Neutrophil (primary cell): ENCODE results near the gene RGS19.

Source experiments
- H3K27ac ChIP-seq: fragments of 200-600 bp; sonication (generic); 2 replicates; pipeline ENCODE4 v1.5.1; 2016; ENCODE audit warnings: mild to moderate bottlenecking, moderate library complexity
- H3K27me3 ChIP-seq: fragments of 200-600 bp; sonication (generic); 2 replicates; pipeline ENCODE4 v1.6.0; 2016; ENCODE audit warnings: mild to moderate bottlenecking
- H3K36me3 ChIP-seq: fragments of 200-600 bp; sonication (generic); 2 replicates; pipeline ENCODE4 v1.5.1; 2017
- H3K4me1 ChIP-seq, 2 experiments: fragments of 200-600 bp in 1 of 2; sonication (generic) in 1 of 2; 1 replicate in 1 of 2; 2 replicates in 1 of 2; pipeline versions ENCODE4 v1.5.1 to v1.6.1; 2013 to 2016; ENCODE audit warnings: low read depth in 1 of 2, low read length in 1 of 2, mild to moderate bottlenecking in 1 of 2, moderate library complexity in 1 of 2; ENCODE audit not compliant: control insufficient read depth in 1 of 2, insufficient read depth in 1 of 2
- H3K4me3 ChIP-seq, 2 experiments: fragments of 200-600 bp in 1 of 2; sonication (generic) in 1 of 2; 1 replicate in 1 of 2; 2 replicates in 1 of 2; pipeline ENCODE4 v1.5.1; 2013 to 2016; ENCODE audit warnings: low read depth in 1 of 2, low read length in 1 of 2, mild to moderate bottlenecking in 1 of 2, moderate library complexity in 1 of 2
- H3K9me3 ChIP-seq: fragments of 200-600 bp; sonication (generic); 2 replicates; pipeline ENCODE4 v1.5.1; 2016
- TF ChIP-seq, protein P1 (sequence below): fragments of 200-600 bp; sonication (generic); IDR thresholded peaks from 2 replicates; pipeline ENCODE4 v1.5.1; 2016; ENCODE audit warnings: antibody characterized with exemption

Gene RGS19

GRCh38 chr20:64040231-64041039 is 38.9 kb downstream of the RGS19 start:
- peaks cover 3% of the 10 kb centered on the region for H3K36me3 ChIP-seq
- no peaks in the 10 kb centered on the region for H3K9me3 ChIP-seq
- H3K4me3 ChIP-seq = no peak overlapping the region
- TF ChIP-seq, protein P1, sequence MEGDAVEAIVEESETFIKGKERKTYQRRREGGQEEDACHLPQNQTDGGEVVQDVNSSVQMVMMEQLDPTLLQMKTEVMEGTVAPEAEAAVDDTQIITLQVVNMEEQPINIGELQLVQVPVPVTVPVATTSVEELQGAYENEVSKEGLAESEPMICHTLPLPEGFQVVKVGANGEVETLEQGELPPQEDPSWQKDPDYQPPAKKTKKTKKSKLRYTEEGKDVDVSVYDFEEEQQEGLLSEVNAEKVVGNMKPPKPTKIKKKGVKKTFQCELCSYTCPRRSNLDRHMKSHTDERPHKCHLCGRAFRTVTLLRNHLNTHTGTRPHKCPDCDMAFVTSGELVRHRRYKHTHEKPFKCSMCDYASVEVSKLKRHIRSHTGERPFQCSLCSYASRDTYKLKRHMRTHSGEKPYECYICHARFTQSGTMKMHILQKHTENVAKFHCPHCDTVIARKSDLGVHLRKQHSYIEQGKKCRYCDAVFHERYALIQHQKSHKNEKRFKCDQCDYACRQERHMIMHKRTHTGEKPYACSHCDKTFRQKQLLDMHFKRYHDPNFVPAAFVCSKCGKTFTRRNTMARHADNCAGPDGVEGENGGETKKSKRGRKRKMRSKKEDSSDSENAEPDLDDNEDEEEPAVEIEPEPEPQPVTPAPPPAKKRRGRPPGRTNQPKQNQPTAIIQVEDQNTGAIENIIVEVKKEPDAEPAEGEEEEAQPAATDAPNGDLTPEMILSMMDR = no peak
- peaks cover 22 to 36% of the 10 kb centered on the region in 2 experiments for H3K4me1 ChIP-seq
- H3K27me3 ChIP-seq = peaks cover 97% of the 10 kb centered on the region
- H3K27ac ChIP-seq = no peak overlapping the region

GRCh38 chr20:64039293-64040160 is 39.8 kb downstream of the RGS19 start:
- H3K36me3 ChIP-seq = peaks cover 12% of the 10 kb centered on the region
- H3K4me3 ChIP-seq = peak overlapping the region; percentile 65 to 69
- H3K9me3 ChIP-seq = no peaks in the 10 kb centered on the region
- H3K27me3 ChIP-seq = peaks cover 88% of the 10 kb centered on the region
- TF ChIP-seq, protein P1 = no peak
- no peak overlapping the region for H3K27ac ChIP-seq
- H3K4me1 ChIP-seq = peaks cover 22 to 36% of the 10 kb centered on the region in 2 experiments

DNA sequence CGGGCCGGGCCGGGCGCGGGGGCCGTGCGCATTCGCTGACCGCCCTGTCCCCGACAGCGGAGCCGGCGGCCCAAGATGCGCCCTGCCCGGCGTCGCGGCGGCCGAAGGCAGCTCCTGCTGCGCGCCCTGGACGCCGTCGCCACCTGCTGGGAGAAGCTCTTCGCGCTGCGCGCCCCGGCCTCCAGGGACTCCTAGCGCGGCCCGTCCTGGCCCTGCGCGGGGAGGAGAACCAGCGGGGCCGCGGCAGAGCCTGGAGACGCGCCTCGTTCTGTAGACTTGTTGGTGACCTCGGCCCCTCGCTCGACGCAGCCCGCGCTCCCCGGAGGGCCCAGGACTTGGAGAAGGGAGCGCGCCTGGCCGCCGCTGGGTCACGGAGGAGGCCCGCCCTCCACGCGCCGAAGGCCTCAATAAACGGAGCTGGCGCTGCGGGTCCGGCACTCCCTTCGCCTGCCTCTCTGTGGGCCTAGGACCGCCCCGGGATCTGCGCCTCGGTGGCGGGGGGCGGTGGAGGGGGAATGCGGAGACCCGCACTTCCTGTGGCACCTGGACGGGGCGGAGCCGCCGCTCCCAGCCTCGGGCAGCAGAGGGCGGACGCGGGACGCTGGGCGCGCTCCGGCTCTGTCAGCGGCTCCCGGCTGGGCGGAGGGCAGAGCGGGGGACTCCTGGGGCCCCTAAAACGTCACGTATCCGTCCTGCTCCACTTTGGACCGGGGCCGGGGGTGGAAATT is 40.6 kb downstream of the RGS19 start:
- H3K4me1 ChIP-seq = peaks cover 22 to 36% of the 10 kb centered on the region in 2 experiments

GRCh38 chr20:64038224-64038564 is 41.1 kb downstream of the RGS19 start:
- no peak overlapping the region for H3K27ac ChIP-seq
- peaks cover 26% of the 10 kb centered on the region for H3K36me3 ChIP-seq
- H3K27me3 ChIP-seq = peaks cover 75% of the 10 kb centered on the region
- TF ChIP-seq, protein P1 = no peak
- H3K4me3 ChIP-seq = peak overlapping the region; percentile 65 to 69
- H3K4me1 ChIP-seq = peaks cover 22 to 36% of the 10 kb centered on the region in 2 experiments
- no peaks in the 10 kb centered on the region for H3K9me3 ChIP-seq

More for the DNA sequence above, 40.6 kb downstream of the RGS19 start:
- H3K27ac ChIP-seq = no peak overlapping the region
- H3K27me3 ChIP-seq = peaks cover 80% of the 10 kb centered on the region
- H3K4me3 ChIP-seq = peak overlapping the region; percentile 65 to 69
- TF ChIP-seq, protein P1 = peak; percentile 89
- no peaks in the 10 kb centered on the region for H3K9me3 ChIP-seq
- H3K36me3 ChIP-seq = peaks cover 20% of the 10 kb centered on the region

DNA sequence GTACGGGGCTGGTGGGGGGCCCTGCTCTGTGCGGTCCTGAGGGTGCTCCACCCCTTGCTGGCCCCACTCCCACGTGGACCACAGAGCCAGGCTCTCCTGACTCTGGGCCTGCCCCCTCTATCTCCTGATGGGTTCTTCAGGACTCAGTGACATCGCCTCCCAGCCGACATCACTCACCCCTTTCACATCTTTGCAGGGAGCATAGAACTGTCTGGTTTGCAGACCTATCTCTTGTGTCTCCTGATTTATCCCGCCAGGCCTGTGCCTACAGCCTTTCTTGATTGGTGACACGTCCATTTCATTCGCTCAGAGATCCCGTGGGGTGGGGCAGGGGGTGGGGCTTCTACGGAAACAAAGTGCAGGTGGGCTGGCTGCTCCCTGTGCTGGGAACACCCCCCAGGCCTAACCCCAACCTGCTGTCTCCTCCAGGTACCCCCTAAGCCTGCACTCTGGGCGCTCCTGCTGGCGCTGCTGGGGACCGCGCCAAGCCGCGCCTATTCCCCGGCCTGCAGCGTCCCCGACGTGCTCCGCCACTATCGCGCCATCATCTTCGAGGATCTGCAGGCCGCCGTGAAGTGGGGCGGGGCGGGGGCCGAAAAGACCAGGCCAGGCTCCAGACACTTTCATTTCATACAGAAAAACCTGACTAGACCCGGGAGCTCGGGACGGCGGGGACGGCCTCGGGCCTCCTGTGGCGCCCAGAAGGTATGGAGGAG is 41.7 kb downstream of the RGS19 start:
- Histone ChIP-seq H3K36me3 (peaks cover 31% of the 10 kb centered on the region), H3K9me3 (no peaks in the 10 kb centered on the region), H3K4me1 (peaks cover 22 to 36% of the 10 kb centered on the region in 2 experiments), H3K27ac (no peak overlapping the region), H3K4me3 (peak overlapping the region in 1 of 2 experiments; percentile 69), H3K27me3 (peaks cover 70% of the 10 kb centered on the region)
- TF ChIP-seq, protein P1 = no peak
